GM19351 (cell line): ENCODE data around the gene PCGF1.
"Not testable (repeated sequence)": the region's sequence is repeated elsewhere in the genome, so short reads cannot be mapped to it uniquely, and the experiment has no call there.

ENCODE experiments used
- ATAC-seq: cut with Tn5 transposase; IDR thresholded peaks from one replicate; pipeline ENCODE4 v1.9.1; 2021; ENCODE audit warnings: mild to moderate bottlenecking, moderate library complexity; ENCODE audit not compliant: unreplicated experiment

PCGF1 gene

DNA sequence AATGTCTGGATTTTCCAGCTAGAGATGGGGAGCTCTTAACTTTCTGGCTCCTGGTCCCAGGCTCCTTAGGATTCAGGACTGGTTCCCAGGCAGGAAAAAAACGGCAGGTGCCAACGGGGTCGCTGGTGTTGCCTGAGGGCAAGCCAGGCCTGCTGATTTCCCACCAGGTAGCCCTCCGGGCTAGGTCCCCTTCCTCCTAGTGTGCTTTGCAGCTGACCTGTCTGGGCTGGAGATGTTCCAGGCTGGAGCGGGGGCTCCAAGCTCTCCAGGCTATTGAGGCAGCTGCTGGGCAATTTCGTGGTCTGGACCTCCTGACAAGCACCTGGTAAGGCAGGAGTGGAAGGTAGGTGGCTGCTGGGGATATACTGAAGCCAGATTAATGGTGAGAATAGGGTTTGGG, 33.0 kb downstream of the PCGF1 start:
- no peak for ATAC-seq

DNA sequence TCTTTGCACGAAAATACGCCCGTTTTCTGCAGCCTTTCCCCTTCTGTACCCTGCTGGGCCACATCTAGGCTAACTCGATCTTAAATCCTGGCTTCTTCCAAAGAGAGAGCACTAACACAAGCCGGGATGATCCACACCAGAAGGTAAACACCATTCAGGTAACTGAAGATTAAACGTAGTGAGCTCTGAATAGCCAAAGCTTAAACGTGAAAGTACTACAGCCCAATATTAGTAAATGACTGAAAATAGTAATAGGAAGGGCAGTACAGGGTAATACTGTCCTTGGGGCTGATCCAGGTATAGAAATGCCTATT, 34.6 kb downstream of the PCGF1 start:
- no peak for ATAC-seq

DNA sequence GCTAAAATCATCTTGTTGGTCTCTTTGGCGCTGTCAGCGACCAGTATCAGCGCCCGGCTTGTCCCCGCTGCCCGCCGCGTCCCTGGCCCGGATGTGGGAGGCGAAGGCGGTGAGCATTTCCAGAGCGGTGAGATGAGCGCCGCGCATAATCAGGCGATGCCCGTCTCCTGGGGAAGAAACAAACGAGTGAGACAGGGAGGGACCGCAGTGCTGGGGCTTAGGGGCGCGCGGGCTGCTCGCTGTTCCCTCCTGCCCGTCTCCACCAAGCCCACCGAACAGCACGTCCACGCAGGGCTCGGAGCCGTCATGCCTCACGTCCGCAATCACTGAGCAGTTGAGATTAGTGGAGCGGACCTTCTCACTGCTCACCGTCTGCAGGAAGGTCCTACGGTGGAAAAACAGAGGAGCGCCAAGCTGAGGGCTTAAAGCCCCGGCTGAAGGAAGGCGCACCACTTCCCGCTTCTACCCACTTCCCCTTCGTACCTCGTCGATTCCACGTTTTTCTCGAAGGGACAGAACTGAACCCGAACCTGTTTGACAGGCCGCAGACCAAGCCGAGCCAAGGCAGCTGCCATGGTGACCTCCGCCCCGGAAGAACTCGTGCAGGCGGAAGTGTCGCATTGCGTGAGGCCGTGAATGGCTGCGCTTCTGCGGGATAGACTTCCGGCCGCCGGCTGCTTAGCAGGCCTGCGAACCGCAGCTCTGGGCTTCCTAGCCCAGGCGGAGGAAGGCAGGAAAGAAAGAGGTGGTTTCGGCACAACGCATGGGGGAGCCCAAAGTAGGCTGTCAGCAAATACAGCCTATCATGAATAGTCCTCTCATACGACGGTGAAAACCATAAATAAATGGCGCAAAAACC, 35.2 kb downstream of the PCGF1 start, which contains the start of gene MRPL53:
TSS of gene MRPL53 (minus strand) at position 595 of the 859 bp plus-strand sequence. CDS start at position 575, 20 bp downstream.
- peak; percentile 90 for ATAC-seq

DNA sequence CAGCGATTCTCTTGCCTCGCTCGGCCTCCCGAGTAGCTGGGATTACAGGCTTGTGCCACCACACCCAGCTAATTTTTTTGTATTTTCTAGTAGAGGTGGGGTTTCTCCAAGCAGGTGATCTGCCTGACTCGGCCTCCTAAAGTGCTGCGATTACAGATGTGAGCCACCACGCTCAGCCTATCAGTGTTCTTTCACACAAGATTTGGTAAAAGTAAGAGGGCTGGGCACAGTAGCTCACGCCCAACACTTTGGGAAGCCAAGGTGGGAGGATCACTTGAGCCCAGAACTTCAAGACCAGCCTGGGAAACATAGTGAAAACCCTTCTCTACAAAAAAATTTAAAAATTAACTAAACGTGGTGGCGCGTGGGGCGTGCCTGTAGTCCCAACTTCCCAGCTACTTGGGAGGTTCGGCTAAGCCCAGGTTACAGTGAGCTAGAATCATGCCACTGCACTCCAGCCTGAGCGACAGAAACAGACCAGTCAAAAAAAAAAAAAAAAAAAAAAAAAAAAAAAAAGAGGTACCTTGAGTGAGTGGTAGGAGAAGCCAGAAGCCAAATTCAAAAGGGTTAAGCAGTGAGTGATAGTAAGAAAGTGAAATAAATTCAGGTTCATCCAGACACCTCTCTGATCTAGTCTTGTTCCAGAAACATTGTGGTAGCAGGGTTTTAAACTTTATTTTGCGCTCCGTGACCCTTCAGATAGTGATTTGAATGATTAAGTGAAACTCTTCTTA, 36.0 kb downstream of the PCGF1 start:
- no peak for ATAC-seq

DNA sequence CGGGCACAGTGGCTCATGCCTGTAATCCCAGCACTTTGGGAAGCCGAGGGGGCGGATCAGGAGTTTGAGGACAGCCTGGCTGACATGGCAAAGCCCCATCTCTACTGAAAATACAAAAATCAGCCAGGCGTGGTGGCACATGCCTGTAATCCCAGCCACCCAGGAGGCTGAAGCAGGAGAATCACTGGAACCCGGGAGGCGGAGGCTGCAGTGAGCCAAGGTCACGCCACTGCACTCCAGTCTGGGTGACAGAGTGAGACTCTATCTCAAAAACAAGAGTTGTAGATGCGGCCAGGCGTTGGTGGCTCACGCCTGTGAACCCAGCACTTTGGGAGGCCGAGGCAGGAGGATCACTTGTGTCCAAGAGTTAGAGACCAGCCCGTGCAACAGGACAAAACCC, 36.8 kb downstream of the PCGF1 start:
- ATAC-seq = not testable (repeated sequence)

DNA sequence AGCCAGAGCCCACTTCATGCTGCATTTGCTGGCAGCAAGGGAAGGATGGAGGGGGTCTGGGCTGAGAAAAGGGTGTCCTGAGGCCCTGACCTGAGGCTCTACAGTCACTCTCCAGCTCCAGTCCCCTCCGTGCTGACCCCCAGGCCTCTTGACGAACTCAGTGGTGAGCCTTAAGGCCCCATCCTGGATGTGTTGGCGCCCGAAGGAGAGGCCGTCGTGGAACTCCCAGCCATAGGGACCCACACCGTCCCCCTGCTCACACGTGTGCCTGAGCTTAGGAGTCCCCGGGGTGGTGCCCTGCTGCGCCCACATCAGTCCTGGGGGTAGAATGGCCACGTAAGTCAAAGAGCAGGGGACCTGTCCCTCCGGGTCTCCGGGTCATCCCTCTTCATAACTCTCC, 43.1 kb downstream of the PCGF1 start:
- ATAC-seq = no peak

DNA sequence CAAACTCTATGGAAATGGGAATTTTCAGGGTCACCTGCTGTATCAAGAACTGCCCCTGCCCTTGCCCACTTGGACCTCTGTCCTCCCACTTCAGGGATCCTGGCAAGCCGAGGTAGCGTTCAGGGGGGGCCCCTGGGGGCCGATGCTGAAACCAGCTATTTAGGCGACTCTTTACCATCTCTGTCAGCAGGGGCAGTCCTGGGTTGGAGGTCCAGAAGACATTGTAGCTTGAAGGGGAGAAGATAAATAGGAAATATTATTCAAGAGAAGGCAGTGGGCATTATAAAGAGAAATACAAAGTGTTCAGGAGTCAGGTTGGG, 44.7 kb downstream of the PCGF1 start:
- no peak for ATAC-seq

DNA sequence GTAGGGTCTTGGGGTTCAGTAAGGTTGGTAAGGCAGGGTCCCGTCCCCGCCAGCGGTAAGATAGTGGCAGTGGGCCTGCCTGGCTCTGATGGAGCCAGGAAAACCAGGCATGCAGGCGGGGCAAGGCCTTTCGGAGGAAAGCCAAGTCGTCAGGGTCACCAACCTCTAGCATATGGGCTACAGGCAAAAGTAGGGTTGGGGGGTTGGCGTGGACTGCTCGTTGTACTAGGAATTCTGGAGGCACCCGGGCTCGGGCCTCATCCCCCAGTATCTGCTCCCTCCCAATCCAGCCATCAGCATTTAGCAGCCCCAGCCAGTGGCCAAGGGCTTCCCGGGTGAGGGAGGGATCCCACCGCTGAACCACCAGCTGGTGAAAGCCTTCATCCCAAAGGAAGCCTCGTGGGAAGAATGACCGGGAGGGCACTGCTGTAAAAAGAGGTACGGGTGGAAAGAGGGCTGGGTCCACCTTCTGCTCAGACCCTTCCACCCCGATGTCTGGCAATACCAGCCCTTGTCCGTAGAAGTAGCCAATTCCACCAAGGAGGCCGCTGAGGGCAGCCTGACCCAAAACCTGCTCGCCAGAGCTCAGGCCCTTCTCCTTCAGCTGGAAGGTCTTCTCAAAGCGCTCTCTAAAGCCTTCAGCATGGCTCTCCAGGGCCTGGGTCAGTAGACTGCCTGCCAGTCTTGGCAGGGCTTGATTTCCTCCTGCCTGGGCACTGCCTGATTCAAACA, 45.3 kb downstream of the PCGF1 start:
- ATAC-seq = no peak

DNA sequence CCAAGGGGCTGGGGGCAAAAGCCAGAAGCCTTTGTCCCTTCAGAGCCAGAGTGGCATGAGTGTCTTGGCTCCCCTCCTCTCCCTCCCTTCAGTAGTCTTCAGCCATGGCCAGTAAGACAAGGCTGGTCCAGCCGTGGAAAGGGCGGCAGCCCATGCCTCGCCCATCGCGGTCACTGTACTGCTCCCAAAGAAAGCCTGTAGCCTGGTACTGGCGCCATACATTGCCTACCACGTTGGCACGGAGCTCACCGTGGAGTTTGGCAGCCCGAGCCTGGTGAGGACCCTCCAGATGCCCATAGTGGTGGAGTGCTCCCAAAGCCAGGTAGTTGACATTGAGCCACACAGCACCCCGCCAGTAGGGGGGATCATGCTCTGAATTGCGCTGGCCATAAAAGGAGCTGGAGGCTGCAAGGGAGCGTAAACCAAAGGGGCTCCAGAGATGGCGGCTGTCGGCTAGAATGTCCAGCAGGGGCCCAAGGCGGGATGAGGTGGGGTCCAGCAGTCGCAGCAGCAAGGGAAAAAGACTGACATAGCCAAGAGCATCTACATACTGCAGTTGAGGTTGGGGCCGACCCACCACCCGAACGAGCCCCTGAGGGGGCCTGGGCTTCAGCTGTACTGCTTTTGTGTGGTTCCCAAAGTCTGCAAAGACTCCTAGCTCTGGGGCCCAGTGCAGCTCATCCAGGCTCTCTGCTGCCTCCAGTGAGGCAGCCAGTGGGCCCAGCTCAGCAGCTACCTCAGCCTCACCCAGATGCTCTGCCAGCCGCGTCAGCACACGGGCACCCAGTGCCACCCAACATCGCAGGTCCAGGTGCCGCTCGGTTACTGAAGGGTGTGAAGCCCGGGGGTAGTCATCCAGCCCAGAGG, 46.1 kb downstream of the PCGF1 start:
- no peak for ATAC-seq

DNA sequence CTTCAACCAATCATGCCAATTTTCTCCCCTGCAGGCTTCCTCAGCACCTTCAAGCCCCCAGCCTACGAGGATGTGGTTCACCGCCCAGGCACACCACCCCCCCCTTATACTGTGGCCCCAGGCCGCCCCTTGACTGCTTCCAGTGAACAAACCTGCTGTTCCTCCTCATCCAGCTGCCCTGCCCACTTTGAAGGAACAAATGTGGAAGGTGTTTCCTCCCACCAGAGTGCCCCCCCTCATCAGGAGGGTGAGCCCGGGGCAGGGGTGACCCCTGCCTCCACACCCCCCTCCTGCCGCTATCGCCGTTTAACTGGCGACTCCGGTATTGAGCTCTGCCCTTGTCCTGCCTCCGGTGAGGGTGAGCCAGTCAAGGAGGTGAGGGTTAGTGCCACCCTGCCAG, 47.3 kb downstream of the PCGF1 start:
- ATAC-seq = not testable (repeated sequence)

DNA sequence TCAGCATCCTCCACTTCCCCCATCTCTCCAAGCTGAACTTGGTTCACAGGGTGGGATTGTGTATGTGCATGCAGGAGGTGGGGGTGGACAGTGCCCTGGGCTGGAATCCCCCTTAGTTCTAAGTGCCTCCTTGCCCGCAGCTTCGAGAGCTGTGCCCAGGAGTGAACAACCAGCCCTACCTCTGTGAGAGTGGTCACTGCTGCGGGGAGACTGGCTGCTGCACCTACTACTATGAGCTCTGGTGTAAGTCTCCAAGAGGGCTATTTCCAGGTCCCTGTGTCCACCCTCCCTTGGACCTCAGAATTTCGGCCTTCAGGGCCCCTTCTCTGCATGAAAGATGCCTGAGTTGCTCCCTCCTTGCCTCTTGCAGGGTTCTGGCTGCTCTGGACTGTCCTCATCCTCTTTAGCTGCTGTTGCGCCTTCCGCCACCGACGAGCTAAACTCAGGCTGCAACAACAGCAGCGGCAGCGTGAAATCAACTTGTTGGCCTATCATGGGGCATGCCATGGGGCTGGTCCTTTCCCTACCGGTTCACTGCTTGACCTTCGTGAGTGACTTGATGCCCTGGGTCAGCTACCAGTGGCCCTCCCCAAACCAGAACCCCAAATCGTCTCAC, 47.9 kb downstream of the PCGF1 start:
- ATAC-seq = not testable (repeated sequence)

DNA sequence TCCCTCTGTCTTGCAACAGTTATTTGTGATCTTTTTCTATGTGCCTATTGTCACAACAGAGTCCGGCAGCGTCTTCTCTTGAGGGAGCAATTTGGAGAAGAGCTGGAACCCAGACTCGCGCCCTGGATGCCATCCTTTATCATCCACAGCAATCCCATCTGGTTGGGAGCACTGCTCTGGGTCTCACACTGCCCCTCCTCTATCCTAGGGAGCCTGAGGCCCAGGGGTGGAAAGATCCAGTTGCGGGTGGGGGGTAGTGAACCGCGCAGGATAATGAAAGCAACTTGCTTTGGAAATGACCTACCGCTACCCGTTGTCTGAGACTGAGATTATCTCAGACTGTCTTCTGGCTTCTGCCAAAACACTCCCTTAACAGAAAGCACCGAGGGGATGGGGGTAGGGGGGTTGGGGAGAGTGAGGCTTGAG, 48.5 kb downstream of the PCGF1 start:
- ATAC-seq = no peak

DNA sequence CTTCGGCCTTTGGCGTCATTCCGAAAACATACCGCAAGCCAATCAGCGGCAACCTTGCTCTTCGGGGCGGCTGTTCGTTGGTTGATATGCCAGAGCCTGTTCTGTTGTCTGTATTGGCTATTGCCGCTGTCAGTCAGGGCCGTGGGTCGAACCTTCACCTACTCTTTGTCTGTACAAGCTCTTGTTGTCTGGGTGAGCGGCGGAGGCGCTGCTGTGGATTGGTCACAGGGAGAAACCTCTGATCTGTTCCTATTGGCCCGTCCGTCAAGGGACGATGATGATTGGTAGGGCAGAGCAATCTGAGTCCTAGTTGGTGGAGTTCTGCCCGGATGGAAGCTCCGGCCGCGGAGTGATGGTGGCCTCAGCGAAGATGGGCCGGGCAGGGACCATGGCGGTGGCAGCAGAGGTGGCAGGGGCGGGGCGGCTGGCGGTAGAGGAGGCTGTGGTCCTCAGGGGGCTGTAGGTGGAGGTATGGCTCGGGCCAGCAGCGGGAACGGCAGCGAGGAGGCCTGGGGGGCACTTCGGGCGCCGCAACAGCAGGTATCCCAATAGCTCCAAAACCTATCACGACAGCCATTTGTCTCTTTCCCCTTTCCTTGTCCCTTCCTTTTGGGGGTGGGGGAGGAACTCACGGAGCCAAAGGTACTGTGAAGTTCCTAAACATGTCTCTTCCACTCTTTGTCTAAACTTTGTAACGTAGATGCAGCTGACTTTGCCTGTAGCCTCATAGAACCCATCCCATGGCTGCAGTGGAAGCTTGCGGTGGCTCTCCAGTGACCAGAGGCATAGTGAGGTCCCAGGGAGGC, 49.2 kb downstream of the PCGF1 start, which contains the start of gene WBP1:
TSS of gene WBP1 (plus strand) at position 307 of the 806 bp plus-strand sequence. CDS start at position 472, 165 bp downstream.
- ATAC-seq = peak; percentile 81

DNA sequence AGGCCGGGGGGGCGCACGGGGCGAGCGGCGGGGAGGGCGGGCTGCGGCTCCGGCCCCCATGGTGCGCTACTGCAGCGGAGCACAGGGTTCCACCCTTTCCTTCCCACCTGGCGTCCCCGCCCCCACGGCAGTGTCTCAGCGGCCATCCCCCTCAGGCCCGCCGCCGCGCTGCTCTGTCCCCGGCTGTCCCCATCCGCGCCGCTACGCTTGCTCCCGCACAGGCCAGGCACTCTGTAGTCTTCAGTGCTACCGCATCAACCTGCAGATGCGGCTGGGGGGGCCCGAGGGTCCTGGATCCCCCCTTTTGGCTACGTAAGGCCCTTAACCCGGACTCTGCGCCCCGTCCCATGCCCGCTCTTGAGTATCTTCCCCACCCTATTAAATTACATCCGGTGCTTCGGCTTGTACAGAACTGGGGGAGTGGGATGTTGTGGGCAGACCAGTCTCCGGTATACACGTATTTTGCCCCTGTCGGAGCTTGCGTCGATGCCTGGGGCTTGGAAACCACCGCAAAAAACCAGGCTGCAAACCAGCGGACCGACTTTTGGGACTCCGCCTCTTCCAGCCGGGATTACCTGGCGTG, 49.9 kb downstream of the PCGF1 start:
- peak; percentile 32 for ATAC-seq

DNA sequence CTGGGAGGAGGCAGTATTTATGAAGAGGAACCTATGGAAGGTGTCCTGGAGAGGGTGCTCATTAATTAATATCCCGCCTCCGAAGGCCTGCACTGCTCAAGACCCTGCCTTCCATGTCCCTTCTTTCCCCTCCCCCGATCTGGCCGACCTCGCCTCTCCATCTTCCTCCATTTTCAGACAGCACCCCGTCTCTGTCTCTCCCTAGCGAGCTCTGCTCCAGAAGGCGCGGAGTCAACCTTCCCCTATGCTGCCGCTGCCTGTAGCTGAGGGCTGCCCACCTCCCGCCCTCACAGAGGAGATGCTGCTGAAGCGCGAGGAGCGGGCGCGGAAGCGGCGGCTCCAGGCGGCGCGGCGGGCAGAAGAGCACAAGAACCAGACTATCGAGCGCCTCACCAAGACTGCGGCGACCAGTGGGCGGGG, 50.4 kb downstream of the PCGF1 start:
- no peak for ATAC-seq
